Measurements from ENCODE around the gene S100A16.
A peak's percentile ranks its signal among the peaks of the same experiment; 100 is the strongest.

S100A16 gene

DNA sequence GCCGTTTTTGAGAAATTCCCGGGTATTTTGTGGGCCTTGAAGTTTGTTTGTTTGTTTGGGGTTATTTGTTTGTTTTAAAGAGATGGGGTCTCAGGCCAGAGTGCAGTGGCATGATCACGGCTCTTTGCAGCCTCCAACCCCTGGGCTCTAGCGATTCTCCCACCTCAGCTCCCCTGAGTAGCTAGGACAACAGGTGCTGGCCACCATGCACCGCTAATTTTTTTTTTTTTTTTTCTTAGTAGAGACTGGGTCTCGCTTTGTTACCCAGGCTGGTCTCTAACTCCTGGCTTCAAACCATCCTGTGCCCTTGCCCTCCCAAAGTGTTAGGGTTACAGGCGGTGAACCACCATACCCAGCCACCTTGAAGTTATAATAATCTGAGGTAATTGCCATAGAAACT is 22.9 kb upstream of the S100A16 start:
- no peak for DNase-seq

DNA sequence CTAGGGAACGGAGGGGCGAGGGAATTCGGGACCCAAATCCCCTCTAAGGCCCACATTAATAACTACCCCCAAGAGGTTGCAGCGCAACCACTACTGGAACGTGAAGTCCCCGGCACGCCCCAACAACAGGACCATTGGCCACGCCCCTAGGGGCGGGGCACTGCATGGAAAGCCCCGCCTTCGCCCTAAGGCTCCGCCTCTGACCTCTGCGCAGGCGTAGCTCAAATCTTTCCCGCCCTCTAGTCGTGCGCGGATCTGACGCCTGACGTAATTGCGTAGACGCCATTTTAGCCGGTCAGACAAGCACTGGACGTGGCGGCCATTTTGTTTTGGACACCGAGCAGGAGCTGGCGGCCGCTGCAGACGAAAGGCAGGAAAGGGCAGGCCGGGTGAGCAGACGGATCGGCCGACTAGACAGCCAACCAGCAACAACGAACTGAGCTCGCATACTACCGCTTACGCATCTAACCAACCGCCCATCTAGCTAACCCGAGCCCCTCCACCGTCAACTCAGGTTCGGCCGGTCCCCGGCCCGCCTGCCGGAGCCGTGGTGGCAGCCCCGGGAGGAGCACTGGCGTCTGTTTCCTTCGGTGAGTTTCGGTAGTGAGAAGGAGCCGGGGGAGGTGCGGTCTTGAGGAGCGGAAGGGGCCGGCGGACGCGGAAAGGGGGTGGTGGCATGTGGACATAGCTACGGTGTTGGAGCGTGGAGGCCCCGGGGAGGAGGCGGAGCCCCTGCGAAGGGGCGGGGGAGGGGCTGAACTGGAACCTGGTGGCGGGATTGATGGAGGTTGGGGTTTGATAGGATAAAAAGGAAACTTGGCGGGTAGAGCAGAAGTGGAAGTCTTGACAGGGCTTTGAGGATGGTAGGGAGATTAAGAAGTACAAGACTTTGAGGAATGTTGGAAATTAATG is 21.1 kb upstream of the S100A16 start, which contains the start of gene CHTOP:
Gene CHTOP (plus strand): TSS at position 313 of the 912 bp plus-strand sequence. CDS start 2,523 bp downstream, outside the sequence.
- peak; percentile 98 for DNase-seq

DNA sequence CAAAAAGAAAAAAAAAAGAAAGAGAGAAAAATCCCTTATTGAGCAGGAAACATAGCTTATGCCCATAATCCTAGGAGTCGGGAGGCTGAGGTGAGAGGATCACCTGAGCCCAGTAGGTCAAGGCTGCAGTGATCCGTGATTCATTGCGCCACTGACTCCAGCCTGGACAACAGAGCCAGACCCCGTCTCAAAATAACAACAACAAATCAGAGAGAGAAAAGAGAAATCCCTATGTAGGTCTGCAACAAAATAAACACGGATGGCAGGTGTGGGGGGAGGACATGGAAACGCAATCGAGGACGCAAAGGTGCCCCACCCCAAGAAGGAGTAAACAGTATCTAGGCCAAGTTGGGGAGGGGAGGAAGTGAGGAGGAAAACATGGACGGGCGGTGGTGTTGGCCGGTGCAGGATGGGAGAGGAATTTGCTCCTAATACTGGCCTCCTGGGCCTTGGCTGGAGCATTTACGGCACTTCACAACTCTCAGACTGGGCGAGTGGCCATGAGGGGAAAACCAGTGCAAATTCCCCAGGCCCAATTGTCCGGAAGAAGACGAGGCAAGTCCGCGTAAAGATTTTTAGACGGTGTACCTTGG is 20.3 kb upstream of the S100A16 start:
- DNase-seq, result no peak

DNA sequence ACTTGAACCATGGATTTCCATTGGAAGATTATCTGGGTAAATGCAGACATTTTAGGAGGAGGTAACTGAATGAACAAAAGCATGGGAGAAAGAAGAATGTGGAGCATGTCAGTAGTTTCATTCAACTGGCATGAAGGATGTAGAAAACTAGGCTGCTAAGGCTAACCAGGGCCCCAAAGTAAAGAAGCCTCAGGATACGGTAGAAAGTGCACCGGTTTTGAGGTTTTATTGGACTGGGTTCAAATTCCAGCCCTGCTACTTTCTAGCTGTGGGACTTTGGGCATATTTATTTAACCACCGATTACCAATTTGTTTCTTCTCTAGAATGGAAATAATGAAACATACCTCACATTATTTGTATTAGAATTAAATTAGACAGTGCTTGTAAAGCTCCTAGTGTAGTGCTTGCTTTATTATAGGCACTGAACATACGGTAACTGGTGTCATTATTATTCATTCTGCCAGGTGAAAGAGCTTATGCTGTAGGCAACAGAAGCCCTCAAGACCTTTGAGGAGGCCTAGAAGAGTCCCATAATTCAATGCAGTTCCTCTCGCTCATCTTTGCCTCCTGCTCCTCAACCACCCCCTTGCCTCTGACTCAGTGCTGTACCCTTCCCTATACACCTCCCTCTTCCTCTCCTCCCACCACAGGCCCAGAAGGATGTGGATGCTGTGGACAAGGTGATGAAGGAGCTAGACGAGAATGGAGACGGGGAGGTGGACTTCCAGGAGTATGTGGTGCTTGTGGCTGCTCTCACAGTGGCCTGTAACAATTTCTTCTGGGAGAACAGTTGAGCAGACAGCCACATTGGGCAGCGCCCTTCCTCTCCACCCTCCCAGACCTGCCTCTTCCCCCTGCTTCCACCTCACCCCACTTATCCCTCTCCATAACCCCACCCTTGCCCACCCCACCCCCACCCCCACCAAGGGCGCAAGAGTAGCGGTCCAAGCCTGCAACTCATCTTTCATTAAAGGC is 18.4 kb upstream of the S100A16 start:
- no peak for DNase-seq

DNA sequence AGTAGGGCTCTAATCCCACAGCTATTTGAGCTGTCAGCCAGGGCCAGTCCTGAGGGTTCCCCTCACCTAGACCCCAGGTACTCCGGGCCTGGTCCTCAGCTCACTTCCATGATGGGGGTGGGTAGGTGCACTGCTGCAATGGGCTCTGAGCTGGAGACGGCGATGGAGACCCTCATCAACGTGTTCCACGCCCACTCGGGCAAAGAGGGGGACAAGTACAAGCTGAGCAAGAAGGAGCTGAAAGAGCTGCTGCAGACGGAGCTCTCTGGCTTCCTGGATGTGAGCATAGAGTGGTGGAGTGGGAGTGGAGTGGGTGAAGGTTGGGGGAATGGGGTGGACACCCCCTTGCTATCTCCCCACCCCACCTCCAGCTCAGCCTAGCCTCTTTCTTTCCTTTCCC is 17.4 kb upstream of the S100A16 start:
- no peak for DNase-seq

DNA sequence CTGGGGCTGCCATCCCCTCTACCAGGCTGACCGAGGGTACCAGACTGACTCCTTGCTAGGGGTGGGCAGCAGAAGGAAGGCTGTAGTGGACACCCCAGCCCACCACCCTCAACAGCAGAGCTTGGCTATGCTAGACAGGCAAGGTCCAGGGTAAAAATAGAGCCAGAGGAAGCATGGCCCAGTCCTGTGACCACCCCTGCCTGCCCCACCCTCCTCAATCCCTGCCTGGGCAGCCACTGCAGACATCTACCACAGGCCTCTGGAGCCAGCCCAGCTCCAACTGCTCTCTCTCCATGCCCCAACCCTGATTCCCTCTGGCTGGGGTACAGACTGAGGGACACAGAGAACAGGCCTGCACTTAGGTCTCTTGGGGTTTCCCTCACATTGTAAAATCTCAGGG is 17.0 kb upstream of the S100A16 start:
- DNase-seq, result no peak

DNA sequence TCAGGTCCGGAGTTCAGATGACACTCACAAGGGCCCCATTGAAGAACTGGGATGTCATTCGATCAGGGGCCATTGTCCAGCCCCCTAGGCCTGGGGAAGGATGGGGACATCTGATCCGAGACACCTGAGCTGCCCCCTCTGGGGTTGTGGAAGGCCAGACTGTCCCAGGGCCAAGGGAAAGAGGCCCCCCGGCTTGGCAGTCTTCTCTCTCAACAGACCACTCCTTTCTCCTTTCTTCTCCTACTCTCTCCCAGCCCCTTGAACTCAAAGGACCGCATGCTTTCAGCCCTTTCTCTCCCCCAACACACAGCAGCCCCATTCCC is 16.4 kb upstream of the S100A16 start:
- no peak for DNase-seq

DNA sequence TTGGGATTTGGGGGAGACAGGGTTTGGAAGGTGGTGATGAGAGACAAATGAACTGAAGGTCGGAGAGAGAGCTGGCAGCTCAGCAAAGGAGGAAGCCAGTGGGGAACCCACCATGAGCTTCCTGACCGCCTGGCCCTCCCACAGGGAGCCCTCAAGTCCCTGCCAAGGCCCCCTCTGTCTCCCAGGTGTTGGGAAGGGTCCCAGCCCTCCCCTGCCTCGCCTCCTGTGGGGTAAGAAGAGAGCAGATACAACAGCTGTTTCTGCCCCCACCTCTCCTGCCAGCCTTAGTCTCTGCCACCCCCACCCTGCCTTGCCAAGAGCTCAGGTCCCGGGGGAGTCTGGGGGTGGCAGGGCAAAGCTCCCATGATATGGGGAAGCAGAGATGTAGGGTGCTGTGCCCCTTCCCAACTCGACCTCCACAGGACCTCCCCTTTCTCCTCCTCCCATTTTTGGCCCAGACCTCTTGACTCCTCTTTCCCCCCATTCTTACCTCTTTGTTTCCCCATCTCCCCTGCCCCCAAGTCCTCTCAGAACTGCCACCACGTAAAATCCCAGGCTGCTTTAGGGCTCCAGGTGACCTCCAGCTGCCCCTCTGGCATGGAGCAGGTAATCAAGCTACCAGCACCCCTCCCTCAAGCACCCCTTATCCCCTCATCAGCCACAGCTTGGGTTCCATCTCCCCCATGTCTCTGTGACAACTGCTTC is 15.9 kb upstream of the S100A16 start:
- no peak for DNase-seq

DNA sequence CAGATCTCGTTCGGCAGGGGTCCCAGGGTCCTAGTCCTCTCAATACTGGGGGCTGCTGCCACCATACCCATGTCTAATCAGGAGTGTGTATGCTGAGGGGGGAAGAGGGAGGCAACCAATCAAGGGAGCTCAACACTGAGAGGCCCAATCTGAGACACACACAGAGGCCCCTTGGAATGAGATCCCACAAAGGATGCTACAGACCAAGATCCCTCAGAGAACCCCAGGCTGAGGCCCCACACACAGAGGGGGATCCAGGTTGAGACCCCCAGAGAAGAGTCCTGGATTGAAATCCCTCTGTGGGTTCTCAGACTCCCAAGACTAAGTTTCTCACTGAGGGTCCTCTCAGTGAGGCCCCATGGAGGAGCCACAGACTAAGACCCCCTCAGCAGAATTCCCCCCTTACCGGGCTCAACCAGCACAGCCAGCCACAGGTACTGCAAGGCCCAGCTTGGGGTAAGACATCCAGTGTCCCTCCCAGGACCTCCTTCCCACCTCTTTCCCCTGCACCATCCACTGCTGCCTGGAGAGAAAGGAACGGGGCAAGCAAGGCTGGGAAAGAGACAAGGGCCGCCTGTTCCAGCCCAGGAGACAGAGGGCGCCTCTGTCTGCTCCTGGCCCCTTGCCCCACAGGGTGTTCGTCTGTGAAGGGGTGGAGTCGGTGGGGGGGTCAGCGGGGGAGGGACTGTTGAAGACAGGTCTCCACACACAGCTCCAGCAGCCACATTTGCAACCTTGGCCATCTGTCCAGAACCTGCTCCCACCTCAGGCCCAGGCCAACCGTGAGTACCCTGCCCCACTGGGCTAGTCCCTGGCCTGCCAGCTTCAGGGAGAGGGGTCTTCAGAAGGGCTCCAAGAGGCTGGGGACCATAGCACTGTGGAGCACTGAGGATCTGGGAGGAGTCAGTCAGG is 15.0 kb upstream of the S100A16 start, which contains the start of gene S100A1:
Gene S100A1 (plus strand): TSS at position 720 of the 912 bp plus-strand sequence. CDS start 2,088 bp downstream, outside the sequence.
- DNase-seq, result no peak

DNA sequence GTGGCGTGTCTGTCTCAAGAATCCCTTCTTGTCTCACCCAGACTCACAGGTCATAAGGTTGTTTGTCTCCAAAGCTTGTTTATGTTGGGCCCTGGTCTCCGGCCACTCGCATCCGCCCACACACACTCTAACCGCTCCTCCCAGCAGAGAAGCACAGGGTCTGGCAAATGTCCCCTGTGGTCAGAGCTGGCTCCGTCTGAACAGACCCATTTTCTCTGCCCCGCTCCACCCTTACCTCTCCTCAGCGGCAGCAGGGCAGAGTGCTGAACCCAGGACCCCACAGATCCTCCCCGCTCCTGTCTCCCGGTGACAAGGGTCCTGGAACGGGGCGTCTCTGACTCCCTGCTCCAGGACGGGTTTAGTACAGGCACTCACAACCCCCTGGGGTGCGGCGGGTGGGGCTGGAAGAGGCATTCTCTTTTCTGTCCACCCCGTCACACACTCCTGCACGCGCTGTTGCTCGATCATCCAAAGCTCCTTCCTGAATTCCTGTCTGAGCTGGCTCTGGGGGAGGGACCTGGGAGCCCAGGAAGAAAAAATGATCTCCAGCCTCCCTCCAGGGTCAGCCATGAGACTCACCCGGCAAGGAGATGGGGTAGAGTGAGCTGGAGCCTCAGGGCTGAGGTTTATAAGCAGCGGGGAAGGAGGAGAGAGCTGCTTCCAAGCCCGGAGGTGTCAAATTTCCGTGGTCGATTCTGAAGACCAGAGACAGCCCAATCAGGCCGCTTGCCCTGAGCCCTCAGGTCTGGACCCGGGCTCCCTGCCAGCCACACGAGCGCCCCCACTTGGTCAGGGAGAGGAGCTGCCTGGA is 14.2 kb upstream of the S100A16 start, which contains the start of gene S100A13:
Gene S100A13 (minus strand): TSS at position 602 of the 811 bp plus-strand sequence. CDS start 1,033 bp downstream, outside the sequence.
- DNase-seq, result no peak

DNA sequence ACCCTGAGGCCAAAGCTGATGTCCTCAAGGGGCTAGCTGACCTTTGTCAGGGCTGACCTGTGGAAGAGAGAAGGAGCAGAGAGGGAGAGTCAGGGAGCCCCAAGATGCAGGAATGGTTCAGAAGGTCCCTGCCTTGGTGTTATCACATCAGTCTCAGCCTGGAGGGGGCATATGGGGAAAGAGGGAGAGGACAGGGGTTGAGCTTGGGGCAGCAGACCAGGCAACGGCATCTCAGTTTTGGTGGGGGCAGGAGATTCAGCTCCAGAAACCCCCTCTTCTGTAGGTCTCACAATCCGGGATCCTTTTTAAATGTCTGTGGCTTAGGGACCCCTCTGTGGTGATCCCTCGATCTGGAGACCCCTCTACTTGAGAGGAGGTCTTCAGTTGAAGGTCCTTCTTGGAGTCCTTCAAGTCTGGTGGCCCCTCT is 13.6 kb upstream of the S100A16 start:
- DNase-seq, result no peak

DNA sequence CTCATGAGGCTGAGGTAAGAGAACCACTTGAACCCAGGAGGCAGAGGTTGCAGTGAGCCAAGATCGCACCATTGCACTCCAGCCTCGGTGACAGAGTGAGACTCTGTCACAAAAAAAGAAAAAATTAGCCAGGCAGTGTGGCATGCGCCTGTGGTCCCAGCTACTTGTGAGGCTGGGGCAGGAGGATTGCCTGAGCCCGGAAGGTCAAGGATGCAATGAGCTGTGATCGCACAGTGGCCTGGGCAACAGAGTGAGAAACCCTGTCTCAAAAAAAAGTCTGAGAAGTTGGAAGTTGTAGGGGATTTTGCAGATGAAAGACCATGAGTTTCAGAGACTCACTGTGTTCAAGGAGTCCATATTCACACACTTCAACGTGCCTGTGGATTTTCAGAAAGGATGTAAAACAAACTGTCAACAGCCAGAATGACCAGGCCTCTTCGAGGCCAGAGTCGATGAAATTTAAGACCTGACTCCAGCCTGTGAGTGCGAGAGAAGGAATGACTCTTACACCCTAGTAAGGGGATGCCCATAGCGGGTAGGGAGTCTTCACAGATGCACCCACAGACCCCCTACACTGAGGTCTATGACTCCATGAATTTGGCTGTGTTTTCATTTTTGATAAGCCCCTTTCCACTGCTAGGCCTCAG is 12.2 kb upstream of the S100A16 start:
- no peak for DNase-seq

DNA sequence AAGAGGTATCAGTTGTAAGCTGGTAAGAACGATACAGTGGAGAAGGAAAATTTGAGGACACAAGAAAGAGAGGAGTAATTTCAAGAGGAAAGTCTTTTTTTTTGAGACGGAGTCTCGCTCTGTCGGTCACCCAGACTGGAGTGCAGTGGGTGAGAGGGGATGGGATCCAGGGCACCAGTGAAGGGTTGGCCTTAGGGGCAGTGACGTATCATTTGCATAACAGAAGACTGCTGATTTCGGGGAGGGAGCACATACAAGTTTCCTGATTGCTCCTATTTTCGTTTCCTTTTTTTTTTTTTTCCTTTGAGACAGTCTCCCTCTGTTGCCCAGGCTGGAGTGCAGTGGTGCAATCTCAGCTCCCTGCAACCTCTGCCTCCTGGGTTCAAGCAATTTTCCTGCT is 10.2 kb upstream of the S100A16 start:
- no peak for DNase-seq

DNA sequence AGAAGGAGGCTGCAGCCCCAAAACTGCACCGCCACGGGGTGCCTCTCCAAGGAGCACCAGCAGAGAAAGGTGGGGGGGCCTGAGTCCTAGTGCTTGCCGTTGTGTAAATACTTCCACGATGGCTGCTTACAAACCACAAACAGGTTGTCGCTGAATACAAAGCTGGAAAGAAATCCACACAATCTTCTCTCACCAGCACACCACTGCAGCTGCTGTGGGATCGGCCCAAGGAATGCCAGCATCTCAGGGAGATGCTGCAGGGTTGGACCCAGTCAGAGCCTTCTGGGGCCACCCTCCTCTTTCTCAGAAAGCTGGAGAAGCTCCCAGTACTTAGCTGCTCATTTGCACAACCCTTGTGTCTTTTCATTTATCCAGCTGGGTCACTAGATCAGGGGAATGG is 6.2 kb upstream of the S100A16 start:
- DNase-seq, result no peak

DNA sequence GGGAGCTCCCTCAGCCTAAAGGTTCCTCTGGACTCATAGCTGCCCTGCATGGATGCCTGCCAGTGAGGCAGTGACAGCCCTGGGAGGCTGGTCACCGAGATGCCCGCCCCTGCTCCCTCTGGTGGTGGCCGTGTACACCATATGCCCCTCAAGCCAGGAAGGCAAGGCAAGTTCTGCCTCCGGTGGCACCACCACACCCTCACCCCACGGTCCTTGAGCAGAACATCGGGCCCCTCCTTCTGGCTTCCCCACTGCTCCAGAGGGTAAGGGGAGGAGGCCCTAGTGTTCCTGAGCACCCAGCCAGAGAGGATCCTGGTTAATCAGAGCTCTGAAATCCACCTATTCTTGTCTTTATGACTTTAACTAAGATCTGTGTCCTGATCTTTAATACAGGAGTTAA is 4.7 kb upstream of the S100A16 start:
- DNase-seq, result no peak

DNA sequence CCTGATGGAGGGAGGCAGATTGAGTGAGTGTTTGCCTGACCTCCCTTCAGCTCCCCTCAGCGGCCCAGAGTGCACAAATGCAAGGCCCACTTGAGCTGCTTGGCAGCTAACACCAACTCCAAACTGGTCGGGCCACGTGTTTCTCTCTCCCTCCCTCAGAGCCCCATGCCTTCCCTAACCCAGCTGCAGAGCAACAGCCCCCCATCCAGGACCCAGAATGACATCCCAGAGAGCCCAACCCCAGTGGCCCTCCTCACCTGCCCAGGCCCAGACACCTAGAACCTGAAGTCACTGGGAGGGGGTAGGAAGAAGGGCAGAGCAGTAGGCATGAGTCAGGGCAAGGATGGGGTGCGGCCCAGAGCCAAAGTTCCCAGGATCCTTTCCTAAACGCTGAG is 4.0 kb upstream of the S100A16 start:
- DNase-seq, result no peak

DNA sequence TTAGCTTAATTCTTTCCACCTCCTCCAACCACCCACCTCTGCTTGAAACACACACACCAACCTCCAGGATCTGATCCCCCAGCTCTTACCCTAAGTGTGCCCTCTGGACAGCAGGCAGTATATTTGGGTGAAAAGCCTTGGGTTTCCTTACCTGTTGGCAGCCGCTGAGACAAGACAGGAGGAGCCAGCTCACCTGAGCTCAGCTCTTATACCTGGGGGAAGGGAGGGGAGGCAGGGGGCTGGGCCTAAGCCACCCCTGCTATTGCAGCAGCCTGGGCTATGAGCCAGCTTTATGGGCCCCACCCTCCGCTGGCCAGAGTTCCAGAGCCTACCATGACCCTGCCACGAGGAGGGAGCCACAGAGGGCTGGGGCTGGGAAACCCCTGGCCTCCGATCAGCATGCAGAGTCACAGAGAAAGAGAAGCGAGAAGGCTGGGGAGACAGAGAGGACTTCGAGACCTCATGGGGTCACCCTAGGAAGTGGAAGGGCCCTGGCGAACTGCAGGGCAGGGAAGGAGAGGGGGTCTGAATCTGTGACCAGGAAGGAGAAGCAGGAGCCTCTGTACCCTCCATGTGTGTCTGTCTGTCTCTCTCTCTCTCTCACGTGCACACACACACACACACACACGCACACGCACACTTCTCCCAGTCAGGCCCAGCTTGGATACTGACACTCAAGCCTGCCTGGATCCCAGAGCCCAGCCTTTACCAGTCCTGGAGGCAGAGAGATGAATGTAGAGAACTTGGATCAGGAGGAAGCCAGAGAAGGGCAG is 3.4 kb upstream of the S100A16 start, which contains the start of gene S100A14:
Gene S100A14 (minus strand): TSS at position 182 of the 773 bp plus-strand sequence. CDS start 467 bp downstream, outside the sequence.
- DNase-seq, result no peak

DNA sequence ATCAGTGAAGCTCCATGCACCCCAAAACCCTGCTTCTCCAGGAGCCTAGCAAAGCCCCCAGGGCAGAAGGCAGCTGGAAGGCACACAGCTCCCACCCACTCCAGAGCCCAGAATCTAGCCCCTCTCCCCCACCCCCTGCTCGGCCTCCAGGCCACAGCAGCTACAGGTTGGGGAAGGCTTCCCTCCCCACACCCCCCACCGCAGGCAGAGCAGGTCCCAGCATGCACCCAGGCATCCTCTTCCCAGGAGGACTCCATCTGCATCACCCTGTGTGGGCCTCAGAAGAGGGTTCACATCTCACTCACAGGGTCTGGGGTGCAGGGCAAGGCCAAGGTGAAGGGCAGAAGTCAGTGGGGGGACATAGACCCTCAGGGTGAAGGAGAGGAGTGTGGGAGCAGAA is 2.5 kb upstream of the S100A16 start:
- no peak for DNase-seq

DNA sequence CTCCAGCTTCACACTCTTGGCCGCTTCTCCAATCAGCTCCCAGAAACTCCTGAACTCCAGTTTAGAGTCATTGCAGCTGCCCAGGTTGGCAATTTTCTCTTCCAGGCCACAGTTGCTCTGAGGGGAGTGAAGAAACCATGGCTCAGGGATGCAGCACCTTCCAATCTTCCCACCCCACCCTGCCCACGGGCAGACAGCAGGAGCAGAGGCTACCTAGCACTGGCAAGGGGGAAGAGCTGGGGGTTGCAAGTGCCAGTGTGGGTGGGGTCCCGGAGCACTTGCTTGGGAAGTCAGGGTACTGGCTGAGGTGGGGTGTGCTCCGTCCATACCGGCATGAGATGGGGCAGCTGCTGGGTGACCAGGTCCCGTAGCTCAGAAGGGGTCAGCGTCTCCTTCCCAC is 2.0 kb upstream of the S100A16 start:
- no peak for DNase-seq
